ENCODE results near the gene LEF1. TPM values are rescaled to one million over a fixed set of nuclear protein-coding genes. Genes with fewer than 3 reads are reported as not detected.

LEF1 gene
- 10 to 100 TPM; 53.5 to 81.4 (median 75.9) TPM for polyA plus RNA-seq (ENCODE audit: insufficient read length in 4 of 4)

DNA sequence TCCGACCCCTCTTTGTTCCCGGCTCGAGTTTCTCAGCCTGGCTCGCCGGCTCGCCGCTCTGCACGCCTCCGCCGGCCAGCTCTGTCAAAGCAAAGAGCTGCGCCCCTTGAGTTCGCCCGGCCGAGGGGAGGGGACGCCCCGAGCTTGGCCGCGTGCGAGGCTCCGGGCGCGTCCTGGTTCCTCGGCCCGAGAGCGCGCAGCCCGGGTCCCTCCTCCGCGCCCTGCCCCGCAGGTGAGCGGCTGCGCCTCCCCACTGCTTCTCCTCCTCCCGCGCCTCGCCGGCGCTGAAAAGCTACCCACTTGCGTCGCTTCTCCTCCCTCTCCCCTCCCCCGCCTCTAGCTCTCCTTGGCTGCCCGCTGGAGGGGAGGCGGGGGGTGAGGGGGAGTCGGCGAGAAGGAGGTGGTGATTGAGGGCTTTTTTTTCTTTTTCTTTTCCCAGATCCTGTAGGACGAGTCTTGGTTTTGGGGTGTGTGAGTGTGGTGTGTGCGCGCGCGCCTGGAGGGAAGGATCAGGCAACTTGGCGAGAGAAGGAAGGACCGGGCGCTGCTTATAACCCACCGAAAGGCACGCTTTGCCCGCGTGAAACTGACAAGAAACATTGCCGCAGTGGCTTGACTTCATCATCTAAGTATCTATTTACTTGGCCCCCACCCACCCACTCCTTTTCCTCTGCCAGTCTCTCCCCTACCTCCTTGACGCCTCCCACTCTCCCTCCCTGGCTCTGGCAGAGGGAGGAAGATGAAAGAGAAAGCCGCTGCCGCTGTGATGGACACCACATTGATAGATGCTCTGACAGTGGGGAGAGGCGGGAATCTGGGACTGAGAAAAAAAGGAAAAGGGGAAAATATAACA is at the start of gene LEF1:
Gene LEF1, minus strand, starts transcription at position 262 of the 853 bp plus-strand sequence. CDS start 1,165 bp downstream, outside the sequence.
- DNase-seq (ENCODE audit: low read depth in 4 of 4, low spot score in 3 of 4) = peak in 1 of 4 donors; percentile 61

DNA sequence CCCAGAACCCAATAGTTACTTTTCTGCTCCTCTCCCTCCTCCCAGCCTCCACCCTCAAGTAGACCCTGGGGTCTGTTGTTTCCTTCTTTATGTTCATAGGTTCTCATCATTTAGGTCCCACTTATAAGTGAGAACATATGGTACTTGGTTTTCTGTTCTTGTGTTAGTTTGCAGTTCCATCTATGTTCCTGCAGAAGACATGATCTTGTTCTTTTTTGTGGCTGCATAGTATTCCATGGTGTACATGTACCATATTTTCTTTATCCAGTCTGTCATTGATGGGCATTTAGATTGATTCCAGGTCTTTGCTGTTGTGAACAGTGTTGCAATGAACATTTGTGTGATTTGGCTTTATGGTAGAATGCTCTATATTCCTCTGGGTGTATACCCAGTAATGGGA is 47.8 kb upstream of the LEF1 start:
- no peak for DNase-seq (ENCODE audit: low read depth in 4 of 4, low spot score in 3 of 4)

DNA sequence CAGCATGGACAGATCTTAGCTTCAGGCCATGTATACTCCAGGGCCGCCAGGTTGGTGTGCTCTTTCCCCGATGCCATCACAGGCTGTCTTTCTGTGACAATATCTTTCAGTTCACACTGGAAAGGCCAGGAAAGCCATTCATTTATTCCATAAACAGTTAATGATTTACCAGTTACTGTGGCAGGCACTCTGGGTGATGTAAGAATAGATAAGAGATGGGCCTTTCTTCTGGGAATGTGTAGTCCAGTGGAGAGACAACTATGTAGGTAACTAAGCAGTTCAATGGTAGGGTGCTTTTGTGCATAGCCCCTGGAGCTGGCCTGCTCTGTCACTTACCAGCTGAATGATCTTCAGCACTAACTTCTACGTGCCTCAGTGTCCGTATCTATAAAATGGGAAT is 46.3 kb upstream of the LEF1 start:
- DNase-seq (ENCODE audit: low read depth in 4 of 4, low spot score in 3 of 4) = no peak

DNA sequence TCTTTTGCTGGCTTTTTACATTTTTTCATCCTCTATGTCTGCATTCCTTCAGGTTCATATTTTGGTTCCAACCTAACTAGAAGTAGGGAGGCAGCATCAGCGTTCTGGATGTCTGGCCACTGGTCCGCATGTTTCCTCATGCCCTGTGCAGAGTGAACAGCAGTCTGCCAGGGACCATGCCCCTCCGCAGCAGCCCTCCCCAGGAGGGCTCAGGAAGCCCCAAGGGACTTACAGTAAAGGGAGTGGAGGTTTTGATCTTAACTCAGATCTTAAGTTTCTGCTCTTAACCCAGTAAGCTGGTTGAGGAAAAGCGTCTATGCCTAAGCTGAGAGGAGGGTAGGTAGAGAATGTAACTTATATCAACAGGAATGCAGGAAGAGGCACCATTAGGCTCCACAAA is 45.0 kb upstream of the LEF1 start:
- no peak for DNase-seq (ENCODE audit: low read depth in 4 of 4, low spot score in 3 of 4)

DNA sequence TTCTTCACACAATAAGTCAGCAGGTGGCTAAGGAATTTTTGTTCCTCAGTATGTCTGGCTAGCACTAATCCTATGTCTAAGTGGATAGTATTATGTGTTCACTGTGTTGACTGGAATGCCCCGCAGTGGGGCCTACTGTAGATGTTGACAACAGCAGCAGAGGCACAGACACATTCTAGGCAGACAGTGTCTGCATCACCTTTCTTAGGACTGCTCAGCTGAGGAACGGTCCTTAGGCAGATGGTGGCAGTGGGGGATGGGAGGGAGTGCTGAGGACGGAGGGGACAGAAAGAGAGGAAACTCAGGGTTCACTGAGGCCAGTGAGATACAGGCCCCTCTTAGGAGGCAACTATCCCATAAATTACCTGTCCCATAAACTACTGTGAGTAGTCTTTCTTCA is 44.6 kb upstream of the LEF1 start:
- no peak for DNase-seq (ENCODE audit: low read depth in 4 of 4, low spot score in 3 of 4)

DNA sequence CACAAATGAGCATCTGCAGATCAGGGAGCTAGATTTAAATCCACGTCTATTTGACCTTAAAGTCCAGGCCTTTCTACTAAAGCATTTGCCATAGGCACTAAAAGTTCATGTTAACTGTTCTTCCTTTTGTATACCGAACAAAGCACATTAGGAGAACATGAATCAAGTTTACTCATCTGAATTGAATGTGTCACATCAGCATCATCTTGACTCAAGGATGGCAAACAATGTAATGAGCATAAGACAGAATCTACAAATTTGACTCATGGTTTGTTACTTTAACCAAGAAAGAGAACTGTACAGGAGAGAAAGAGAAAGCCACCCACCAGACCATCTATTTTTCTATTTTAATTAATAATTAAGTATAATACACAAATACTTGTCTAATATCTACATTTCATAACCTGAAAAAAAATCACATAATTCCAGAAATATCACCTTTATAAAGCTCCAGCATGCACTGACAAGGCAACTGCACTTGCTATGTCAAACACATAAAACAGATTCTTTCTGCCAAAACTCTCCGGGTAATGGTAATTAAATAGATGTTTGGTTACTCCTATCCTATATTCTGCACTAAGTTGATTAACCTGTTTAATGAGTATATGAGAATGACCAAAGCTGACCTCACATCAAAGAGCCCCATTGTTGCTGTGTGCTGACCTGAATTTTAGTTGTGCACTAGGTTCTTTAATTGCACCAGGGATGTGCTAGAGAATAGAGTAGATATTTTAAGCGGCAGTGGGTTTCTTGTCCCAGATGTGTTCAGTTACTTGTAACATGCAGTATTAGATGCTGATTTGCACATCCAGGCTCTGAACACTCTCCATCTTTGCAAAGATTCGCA is 42.5 kb upstream of the LEF1 start:
- DNase-seq (ENCODE audit: low read depth in 4 of 4, low spot score in 3 of 4) = no peak

DNA sequence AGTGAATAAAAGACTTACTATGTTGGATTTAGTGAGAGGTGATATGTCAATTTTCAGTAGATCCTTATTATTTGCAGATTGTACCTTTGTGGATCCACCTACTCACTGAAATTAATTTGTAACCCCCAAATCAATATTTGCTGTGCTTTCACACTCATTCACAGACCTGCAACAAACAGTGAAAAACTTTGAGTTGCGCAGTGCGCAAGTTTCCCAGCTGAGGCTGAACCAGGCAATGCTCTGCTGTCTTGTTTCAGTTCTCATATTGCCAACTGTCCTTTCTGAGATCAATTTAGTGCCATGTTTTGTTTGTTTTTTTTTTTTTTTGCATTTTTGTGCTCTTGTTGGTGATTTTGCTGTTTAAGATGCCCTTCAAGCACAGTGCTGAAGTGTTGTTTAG is 40.8 kb upstream of the LEF1 start:
- no peak for DNase-seq (ENCODE audit: low read depth in 4 of 4, low spot score in 3 of 4)

DNA sequence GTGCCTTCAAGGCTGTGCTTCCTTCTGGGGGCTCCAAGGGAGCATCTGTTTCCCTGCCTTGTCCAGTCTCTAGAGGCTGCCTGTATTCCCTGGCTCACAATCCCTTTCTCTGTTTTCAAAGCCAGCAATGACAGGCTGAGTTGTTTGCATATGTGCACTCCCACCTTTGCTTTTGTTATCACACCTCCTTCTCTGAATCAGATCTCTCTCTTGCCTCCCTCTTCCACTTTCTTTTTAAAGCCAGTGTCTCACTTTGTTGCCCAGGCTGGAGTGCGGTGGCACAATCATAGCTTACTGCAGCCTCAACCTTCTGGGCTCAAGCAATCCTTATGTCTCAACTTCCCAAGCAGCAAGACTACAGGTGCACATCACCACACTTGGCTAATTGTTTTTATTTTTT is 37.1 kb upstream of the LEF1 start:
- no peak for DNase-seq (ENCODE audit: low read depth in 4 of 4, low spot score in 3 of 4)

DNA sequence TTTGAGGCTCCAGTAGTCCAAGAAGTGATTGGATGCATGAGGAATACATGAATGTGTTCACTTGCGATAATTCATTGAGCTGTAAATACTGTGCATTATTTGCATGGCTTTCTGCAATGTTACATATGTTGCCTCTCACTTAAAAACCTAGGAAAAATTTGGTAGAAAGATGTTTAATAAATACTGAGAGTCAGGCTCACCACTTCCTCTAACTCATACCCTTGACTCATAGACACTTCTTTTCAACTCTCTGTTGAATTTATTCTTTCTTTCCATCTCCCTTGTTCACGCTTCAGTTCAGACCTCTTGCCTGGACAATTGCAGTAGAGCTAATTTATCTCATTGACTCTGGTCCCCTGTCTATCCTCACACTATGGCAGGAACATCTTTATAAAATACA is 35.8 kb upstream of the LEF1 start:
- no peak for DNase-seq (ENCODE audit: low read depth in 4 of 4, low spot score in 3 of 4)

DNA sequence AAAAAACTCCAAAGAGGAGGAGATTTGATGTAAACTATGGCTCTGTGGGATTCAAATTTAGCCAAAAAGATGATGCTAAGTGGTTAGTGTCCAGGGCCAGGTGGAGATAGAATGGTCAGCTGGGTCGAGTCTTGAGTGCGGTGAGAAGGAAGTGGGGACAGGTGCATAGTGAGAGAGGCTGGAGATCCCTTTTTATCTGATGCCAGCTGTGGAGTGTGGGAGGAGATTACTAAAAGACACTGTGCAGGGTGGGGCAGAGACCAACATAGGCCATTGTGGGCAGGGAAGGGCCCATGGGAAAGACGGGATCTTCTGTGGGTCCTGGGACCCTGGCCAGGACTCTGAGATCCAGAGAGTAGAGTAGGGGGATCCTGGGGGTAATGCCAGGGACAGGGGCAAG is 34.6 kb upstream of the LEF1 start:
- no peak for DNase-seq (ENCODE audit: low read depth in 4 of 4, low spot score in 3 of 4)

DNA sequence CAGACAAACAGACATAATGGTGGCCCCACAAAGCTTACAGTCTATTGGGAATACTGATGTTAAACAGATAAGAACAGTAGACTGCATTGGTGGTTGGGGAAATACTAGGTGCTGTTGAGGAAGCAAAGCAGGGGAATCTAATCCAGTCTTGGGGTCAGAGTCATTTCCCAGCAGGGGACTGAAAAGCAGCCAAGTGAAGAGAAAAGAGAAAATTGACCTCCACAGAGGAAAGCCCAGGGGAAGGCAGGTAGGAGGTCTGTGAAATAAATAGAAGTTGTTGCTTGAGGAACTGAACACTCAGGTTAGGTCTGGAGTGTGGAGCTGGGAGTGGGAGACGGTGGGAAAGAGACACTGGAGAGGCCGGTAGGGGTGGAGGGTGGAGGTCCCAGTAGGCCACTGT is 33.0 kb upstream of the LEF1 start:
- no peak for DNase-seq (ENCODE audit: low read depth in 4 of 4, low spot score in 3 of 4)

DNA sequence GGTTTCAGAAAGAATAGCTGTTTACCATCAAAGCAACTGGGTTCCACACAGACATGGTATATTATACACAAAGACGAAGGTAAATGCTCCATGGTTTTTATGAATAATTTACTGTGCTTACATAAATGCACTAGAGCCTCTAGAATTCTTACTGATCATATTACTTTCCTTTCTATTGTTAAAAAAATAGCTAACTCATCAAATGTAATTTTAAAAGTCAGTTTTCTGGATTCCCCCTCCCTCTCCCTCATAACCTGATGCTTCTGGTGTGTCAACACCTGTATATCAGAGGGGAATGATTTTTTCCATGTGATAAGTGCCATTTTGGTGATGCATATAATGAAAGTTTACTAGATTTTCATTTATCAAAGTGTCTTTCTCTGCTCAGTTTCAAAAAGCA is 31.1 kb upstream of the LEF1 start:
- DNase-seq (ENCODE audit: low read depth in 4 of 4, low spot score in 3 of 4) = no peak

DNA sequence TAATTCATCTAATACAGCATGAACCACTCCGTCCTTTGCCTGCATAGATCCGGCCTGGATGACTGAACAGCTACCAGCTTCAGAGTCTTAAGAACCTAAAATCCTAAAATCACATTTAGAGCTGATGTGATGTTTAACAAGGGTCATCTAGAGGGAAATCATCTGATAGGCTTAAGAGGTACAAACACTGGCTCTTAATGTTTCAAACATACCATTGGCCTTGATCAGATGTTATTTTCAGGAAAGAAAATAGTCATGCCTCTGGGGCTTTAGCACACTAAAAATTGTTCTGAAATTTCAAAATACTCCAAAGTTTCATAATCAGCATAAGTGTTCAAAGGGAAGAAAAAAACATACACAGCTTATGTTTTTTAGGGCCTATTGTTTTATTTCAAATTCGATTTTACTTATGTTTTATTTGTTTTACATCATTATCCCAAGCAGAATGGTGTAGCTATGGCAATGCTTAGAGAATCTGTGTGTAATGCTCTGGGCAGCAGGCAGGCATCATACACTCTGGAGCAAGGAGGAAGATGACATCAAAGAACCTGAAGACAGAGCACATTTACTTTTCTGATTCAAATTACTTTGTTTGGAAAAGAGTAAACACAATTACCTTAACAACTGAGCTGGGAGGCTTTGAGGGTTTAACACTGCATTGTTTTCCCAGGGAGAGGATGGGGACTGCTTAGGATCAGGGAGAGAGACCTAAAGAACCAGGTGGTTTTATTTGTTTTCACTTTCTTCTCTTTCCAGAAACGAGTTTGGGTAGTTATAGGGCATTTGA is 25.3 kb upstream of the LEF1 start:
- DNase-seq (ENCODE audit: low read depth in 4 of 4, low spot score in 3 of 4) = no peak

DNA sequence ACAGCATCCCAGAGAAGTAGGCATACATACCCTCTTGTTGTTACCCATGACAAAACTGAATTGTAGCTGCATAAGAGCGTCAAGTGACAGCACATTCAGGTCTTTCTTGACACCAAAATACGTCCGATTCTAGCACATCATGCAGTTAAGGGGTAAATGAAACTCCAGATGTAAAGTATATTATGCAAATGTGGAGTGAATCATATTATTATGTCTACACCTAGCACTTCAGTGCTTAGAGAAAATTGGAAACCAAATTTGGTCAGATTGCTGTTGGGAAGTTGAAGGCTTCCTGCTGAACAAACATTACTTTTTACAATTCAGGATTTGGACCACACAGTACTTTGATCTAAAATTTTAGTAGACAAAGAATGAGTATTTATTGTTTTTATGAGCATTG is 24.2 kb upstream of the LEF1 start:
- DNase-seq (ENCODE audit: low read depth in 4 of 4, low spot score in 3 of 4) = no peak

DNA sequence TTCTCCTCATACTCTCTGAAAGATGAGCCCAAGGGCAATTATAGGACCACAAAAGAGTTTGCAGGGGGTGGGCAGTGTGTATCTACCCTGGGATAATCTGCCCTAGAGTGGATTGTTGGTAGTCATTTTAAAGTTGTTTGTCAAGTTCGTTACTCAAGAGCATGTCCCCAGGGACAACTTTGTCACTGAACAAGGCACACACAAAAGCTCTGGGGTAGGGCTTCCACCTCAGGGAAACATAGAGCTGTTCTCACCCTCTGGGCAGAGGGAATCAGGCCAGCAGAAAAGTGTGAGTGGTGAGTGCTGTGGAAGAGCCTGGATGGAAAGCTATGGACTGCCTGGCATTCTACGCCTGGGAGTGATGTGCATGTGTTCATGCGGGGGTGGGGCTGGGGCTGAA is 23.3 kb upstream of the LEF1 start:
- no peak for DNase-seq (ENCODE audit: low read depth in 4 of 4, low spot score in 3 of 4)

DNA sequence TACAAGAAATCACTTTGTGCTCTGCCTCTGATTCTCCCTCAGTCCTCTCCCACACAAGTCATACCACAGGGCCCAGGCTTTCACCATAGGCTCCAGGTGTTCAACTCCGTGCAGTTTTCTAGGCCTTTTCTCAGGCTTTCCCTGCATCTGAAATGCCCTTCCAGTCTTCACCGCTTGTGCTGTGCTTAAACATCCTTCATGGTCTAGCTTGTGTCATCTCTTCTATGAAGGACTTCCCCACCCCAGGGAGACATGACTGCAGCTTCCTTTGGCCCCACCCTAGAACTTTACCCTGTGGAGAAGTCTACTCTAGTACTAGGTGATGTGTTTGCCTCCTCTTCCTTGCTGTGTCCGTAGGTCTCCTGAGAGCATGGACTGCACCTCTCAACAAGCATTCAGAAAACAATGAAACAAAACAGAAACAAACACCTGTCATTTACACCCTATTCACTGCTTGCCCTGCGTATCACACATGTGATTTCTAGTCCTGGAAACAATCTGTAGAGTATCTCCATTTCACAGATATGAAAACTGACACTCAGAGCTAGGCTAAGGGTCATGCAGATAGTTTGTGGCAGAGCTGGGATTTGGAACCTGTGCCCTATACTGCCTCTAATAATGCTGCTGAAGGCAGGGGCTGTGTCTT is 22.7 kb upstream of the LEF1 start:
- DNase-seq (ENCODE audit: low read depth in 4 of 4, low spot score in 3 of 4) = no peak

DNA sequence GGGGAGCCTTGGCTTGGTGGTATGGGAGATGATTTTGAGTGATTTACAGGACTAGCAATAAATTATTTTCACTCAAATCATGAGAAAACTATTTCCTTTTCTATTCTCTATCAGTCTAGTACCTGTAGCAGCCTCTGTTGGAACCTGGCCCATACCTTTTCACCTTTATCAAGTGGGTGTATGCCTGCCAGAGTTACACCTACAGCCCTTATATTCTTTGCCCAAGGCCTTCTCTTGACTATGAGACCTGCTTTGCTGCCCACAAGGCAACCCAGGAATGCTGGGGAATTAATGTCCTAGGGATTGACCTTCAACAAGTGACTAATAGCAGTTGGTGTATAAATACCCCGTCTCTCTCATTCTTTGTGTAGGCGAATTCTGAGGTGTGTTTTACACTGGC is 20.0 kb upstream of the LEF1 start:
- DNase-seq (ENCODE audit: low read depth in 4 of 4, low spot score in 3 of 4) = no peak

DNA sequence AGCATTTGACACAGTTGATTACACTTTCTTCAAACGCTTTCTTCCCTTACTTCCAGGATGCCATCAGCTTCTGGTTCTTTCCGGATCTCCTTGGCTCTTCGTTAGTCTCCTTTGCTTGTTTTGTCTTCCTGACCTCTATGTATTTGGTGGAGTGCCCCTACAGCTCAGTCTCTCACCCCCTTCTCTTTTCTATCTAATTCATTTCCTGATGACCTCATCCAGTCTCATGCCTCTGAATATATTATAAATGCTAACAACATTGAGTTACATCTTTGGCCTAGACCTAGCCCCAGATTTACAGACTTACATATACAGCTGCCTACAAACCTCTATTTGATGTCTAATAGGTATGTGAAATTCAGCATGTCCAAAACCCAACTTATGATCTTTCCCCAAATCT is 16.5 kb upstream of the LEF1 start:
- DNase-seq (ENCODE audit: low read depth in 4 of 4, low spot score in 3 of 4) = no peak

DNA sequence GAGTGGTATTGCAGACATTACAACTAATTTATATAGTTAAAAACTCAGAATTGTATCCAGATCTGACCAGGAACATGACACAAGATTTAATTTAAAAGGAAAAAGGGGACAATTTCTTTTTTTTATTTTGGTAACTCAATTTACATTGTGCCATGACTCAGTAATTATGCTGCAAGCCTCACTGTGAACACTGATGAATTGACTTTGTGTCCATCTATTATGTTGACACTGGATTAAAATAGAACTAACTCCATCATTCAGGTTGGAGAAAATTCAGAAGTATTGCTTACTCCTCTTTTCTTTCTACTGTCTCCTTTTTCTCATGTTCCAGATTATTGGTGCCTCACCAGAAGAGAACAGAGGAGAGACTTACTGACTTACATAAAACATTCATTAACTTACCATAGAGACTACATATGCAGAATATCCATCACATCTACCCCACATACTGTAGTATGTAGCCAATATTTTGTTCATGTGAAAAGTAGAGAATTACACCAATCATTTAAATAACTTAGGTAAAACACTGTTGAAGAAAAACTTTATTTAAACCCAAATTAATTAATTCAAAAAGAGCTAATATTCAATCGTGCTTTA is 15.8 kb upstream of the LEF1 start:
- DNase-seq (ENCODE audit: low read depth in 4 of 4, low spot score in 3 of 4) = no peak

DNA sequence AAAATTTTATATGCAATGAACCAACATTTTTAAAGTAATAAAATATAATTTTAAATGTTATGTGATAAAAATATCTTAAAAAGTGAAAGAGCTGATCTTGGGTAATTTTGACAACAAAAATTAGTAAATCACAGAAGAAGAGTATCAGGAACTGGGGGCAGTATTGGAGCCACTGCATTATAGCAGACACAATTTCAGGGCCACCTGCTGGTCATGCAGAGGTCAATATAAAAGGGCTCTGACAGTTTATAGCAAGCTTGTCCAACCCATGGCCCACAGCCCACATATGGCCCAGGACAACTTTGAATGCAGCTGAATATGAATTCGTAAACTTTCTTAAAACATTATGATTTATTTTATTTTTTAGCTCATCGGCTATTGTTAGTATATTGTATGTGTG is 13.0 kb upstream of the LEF1 start:
- no peak for DNase-seq (ENCODE audit: low read depth in 4 of 4, low spot score in 3 of 4)

All from right renal pelvis (tissue), 4 donors.